ENCODE data around the gene BEAN1. TPM values are rescaled to one million over a fixed set of nuclear protein-coding genes. Genes with fewer than 3 reads are reported as not detected.

The BEAN1 gene
- total and polyA plus RNA-seq, 9 of the 15 experiments (the other 6 are each of a cell fraction or from before 2014, with no cell fraction given) = not detected

DNA sequence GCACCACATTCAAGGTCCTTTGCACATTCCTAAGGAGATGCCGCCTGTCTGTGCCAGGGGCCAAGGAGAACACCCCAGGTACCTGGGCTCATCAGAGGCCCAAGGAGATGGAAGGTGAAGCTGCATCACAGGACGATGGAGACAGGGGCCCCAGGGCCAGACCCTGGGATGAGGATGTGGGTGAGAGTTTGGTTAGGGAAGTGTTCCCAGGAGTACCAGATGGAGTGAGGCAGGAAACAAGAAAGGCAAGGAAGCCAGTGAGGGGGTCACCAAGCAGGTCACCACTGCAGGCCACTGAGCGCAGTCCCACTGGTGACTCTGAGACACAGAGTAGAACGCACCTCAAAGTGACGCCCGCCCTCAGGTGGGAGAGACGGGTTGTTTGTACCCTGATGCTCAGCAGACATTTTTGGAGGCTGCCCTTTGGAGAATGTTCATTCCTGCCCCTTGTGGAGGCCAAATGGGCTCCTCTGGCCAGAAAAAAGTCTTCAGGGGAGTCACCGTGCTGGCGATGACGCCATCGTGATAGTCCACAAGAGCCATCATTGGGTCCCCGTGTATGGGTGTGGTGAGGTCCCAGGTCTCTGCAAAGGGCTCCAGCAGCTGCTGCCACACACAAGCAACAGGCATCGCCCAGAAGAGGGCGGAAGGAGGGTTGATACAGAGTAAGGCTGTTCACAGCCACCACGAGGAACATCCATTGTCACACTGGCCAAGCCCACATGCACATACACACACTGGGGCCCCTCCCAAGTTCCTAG lies 57.5 kb downstream of the BEAN1 start (continued):
- TF ChIP-seq, protein P1, sequence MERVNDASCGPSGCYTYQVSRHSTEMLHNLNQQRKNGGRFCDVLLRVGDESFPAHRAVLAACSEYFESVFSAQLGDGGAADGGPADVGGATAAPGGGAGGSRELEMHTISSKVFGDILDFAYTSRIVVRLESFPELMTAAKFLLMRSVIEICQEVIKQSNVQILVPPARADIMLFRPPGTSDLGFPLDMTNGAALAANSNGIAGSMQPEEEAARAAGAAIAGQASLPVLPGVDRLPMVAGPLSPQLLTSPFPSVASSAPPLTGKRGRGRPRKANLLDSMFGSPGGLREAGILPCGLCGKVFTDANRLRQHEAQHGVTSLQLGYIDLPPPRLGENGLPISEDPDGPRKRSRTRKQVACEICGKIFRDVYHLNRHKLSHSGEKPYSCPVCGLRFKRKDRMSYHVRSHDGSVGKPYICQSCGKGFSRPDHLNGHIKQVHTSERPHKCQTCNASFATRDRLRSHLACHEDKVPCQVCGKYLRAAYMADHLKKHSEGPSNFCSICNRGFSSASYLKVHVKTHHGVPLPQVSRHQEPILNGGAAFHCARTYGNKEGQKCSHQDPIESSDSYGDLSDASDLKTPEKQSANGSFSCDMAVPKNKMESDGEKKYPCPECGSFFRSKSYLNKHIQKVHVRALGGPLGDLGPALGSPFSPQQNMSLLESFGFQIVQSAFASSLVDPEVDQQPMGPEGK (CRISPR knock-in tag; IDR thresholded peaks at IDR 0.05; ENCODE audit: borderline replicate concordance) = no peak
- TF ChIP-seq XRCC3 (IDR thresholded peaks at IDR 0.05) (no peak), ZNF717 (CRISPR knock-in tag; IDR thresholded peaks at IDR 0.05) (no peak), NCOA4 (IDR thresholded peaks at IDR 0.05; ENCODE audit: partially characterized antibody) (no peak), ZNF324 (CRISPR knock-in tag; IDR thresholded peaks at IDR 0.05) (no peak), GATA2 (CRISPR knock-in tag; IDR thresholded peaks at IDR 0.05) (no peak), MAFF (IDR thresholded peaks at IDR 0.05; ENCODE audit: low read length) (no peak), NR2F6 (CRISPR knock-in tag; IDR thresholded peaks at IDR 0.05) (no peak), LCOR (CRISPR knock-in tag; IDR thresholded peaks at IDR 0.05) (no peak)
- TF ChIP-seq, protein P2, sequence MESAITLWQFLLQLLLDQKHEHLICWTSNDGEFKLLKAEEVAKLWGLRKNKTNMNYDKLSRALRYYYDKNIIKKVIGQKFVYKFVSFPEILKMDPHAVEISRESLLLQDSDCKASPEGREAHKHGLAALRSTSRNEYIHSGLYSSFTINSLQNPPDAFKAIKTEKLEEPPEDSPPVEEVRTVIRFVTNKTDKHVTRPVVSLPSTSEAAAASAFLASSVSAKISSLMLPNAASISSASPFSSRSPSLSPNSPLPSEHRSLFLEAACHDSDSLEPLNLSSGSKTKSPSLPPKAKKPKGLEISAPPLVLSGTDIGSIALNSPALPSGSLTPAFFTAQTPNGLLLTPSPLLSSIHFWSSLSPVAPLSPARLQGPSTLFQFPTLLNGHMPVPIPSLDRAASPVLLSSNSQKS (CRISPR knock-in tag; IDR thresholded peaks at IDR 0.05) = no peak
- TF ChIP-seq, protein P3, sequence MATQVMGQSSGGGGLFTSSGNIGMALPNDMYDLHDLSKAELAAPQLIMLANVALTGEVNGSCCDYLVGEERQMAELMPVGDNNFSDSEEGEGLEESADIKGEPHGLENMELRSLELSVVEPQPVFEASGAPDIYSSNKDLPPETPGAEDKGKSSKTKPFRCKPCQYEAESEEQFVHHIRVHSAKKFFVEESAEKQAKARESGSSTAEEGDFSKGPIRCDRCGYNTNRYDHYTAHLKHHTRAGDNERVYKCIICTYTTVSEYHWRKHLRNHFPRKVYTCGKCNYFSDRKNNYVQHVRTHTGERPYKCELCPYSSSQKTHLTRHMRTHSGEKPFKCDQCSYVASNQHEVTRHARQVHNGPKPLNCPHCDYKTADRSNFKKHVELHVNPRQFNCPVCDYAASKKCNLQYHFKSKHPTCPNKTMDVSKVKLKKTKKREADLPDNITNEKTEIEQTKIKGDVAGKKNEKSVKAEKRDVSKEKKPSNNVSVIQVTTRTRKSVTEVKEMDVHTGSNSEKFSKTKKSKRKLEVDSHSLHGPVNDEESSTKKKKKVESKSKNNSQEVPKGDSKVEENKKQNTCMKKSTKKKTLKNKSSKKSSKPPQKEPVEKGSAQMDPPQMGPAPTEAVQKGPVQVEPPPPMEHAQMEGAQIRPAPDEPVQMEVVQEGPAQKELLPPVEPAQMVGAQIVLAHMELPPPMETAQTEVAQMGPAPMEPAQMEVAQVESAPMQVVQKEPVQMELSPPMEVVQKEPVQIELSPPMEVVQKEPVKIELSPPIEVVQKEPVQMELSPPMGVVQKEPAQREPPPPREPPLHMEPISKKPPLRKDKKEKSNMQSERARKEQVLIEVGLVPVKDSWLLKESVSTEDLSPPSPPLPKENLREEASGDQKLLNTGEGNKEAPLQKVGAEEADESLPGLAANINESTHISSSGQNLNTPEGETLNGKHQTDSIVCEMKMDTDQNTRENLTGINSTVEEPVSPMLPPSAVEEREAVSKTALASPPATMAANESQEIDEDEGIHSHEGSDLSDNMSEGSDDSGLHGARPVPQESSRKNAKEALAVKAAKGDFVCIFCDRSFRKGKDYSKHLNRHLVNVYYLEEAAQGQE (IDR thresholded peaks at IDR 0.05; ENCODE audit: borderline replicate concordance) = peak; percentile 28; the same call in 1 of the 2 replicates
- TF ChIP-seq, protein P3 (CRISPR knock-in tag; IDR thresholded peaks at IDR 0.05; ENCODE audit: low read depth) = no peak
- TF ChIP-seq, protein P4, sequence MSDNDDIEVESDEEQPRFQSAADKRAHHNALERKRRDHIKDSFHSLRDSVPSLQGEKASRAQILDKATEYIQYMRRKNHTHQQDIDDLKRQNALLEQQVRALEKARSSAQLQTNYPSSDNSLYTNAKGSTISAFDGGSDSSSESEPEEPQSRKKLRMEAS (CRISPR knock-in tag; IDR thresholded peaks at IDR 0.05) = no peak

Measured in K562 (cell line).